OCI-LY7 (cell line): Measurements from ENCODE around the gene GJB2. TPM values are rescaled to one million over a fixed set of nuclear protein-coding genes. Genes with fewer than 3 reads are reported as not detected.

Source experiments
- BruUV-seq: library from RNA; stranded (reverse); fragments of 400-500 nt; replicated peaks from 2 replicates; lab custom pipeline; 2021; lab: Mats Ljungman, UMichigan
- CTCF ChIA-PET: fragments of 300-600 bp; sonication (Branson Sonifier 250); formaldehyde crosslinking; loops from one replicate; lab custom pipeline; 2022; ENCODE audit warnings: antibody characterized with exemption; ENCODE audit not compliant: unreplicated experiment; lab: Charles Lee
- POLR2A ChIA-PET: fragments of 300-600 bp; sonication (Branson Sonifier 250); formaldehyde crosslinking; loops from one replicate; lab custom pipeline; 2022; ENCODE audit warnings: antibody characterized with exemption; lab: Charles Lee
- DNase-seq: peaks from one replicate; pipeline ENCODE4 v3.0.0-alpha.2; 2015; ENCODE audit warnings: low spot score
- H2AFZ ChIP-seq: fragments of 200-600 bp; sonication (generic), shearing (Covaris generic); 2 replicates; pipeline ENCODE4 v1.6.1; 2014; ENCODE audit warnings: mild to moderate bottlenecking, antibody characterized with exemption, low read length, moderate library complexity
- H3K27ac ChIP-seq: fragments of 200-600 bp; sonication (generic); 2 replicates; pipeline ENCODE4 v1.5.1; 2014; ENCODE audit warnings: mixed run types, low read depth, mild to moderate bottlenecking, moderate library complexity, low read length, inconsistent platforms; ENCODE audit not compliant: poor library complexity, severe bottlenecking
- H3K36me3 ChIP-seq: fragments of 200-600 bp; sonication (generic); 2 replicates; pipeline ENCODE4 v1.6.1; 2014; ENCODE audit warnings: mild to moderate bottlenecking, antibody characterized with exemption, low read length, moderate library complexity, mixed read lengths; ENCODE audit not compliant: insufficient read depth
- H3K4me1 ChIP-seq: fragments of 200-600 bp; sonication (generic); 2 replicates; pipeline ENCODE4 v1.5.1; 2014; ENCODE audit warnings: mild to moderate bottlenecking, low read length; ENCODE audit not compliant: insufficient read depth, poor library complexity, severe bottlenecking
- H3K4me2 ChIP-seq: fragments of 200-600 bp; sonication (generic); 2 replicates; pipeline ENCODE4 v1.6.1; 2014; ENCODE audit warnings: mild to moderate bottlenecking, low read length
- H3K4me3 ChIP-seq: fragments of 200-600 bp; sonication (generic); 2 replicates; pipeline ENCODE4 v1.5.1; 2014; ENCODE audit warnings: mild to moderate bottlenecking, low read depth, low read length; ENCODE audit not compliant: poor library complexity, severe bottlenecking
- H3K79me2 ChIP-seq: fragments of 200-600 bp; sonication (generic); 2 replicates; pipeline ENCODE4 v1.6.1; 2016; ENCODE audit warnings: low read depth, mild to moderate bottlenecking, low read length, moderate library complexity, mixed read lengths; ENCODE audit not compliant: insufficient read depth
- H3K9me2 ChIP-seq: fragments of 200-600 bp; sonication (generic); 2 replicates; pipeline ENCODE4 v1.6.1; 2016; ENCODE audit warnings: mild to moderate bottlenecking, low read length, mixed read lengths; ENCODE audit not compliant: insufficient read depth
- H3K9me3 ChIP-seq: fragments of 200-600 bp; sonication (generic); 2 replicates; pipeline ENCODE4 v1.6.1; 2014; ENCODE audit warnings: mild to moderate bottlenecking, mixed run types, low read length, mixed read lengths
- H4K20me1 ChIP-seq: fragments of 200-600 bp; sonication (generic); 2 replicates; pipeline ENCODE4 v1.6.1; 2014; ENCODE audit warnings: mild to moderate bottlenecking, antibody characterized with exemption, low read length, moderate library complexity, mixed read lengths; ENCODE audit not compliant: insufficient read depth
- EZH2phosphoT487 ChIP-seq: fragments of 200-600 bp; sonication (generic); IDR thresholded peaks from 2 replicates; pipeline ENCODE4 v1.6.1; 2018; ENCODE audit warnings: low read depth, borderline replicate concordance, mild to moderate bottlenecking, mixed run types, antibody characterized with exemption, low read length, moderate library complexity, mixed read lengths
- intact Hi-C: fragments of 100-400 bp; cut with micrococcal nuclease; formaldehyde crosslinking; loops from one replicate; pipeline ENCODE4 v1.10.0; 2022; ENCODE audit not compliant: unreplicated experiment
- total RNA-seq, 2 experiments: library from RNA; depleted of rRNA in 1 of 2; stranded (reverse); fragments of >200 nt in 1 of 2; shearing (Covaris generic) in 1 of 2; gene quantifications; 2 replicates each; pipeline ENCODE4 v1.2.3, GENCODE V29; 2014 to 2022
- TF ChIP-seq, protein P1 (sequence below): fragments of 200-600 bp; sonication (generic); conservative IDR thresholded peaks from 2 replicates; pipeline ENCODE4 v1.5.1; 2014; ENCODE audit warnings: mild to moderate bottlenecking, antibody characterized with exemption, low read length, moderate library complexity, mixed read lengths

Gene GJB2
- total RNA-seq, 2 experiments from 2014 or later = not detected

DNA sequence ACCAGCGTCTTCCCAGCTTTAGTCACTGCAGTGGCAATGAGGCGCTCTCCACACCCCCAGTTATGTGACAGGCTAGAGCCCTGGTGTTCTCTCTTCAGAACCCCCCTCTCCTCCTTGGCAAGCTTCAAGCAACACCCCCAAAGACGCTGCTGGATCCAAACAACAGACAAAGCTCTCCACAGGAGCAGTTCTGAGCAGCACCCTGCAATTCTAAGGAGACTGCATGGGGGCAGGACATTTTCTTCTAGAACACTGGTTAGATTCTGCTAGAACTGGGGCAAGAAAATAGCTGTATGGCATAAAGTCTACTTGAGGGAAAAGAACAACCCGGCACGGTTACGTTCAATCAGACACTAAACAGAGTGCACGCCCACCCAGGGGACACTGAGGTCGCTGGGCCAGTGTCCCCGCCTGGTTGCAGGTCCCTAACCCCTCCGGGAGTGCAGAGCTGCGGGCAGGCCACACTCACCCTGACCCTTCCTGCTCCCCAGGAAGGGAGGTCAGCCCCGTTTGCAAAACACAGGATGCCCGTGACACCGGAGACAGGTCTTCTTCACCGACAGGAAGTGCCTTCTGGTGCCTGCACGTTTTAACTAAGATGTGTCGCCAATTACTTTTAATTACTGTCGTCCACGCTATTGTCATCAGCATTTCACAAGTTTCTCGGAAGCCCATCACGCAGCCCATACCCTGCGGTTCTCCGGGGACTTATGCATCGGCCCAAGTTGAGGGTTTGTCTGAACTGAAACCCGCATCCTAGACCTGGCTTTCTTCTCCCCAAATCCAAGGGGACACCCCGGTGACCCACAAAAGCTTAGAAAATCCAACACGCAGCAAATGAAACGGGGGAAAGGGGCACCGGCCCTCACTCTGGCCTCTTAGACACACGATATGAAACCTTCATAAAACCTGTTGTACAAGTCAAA lies 38.4 kb upstream of the GJB2 start:
- Histone ChIP-seq H3K79me2 (no peaks in the 10 kb centered on the region), H3K4me1 (no peaks in the 10 kb centered on the region), H2AFZ (no peak overlapping the region), H3K4me2 (no peak overlapping the region), H4K20me1 (no peaks in the 10 kb centered on the region), H3K9me3 (no peaks in the 10 kb centered on the region), H3K27ac (no peak overlapping the region), H3K36me3 (no peaks in the 10 kb centered on the region), H3K9me2 (no peaks in the 10 kb centered on the region), H3K4me3 (no peak overlapping the region)
- CTCF ChIA-PET = no interaction called here
- no peak for DNase-seq
- intact Hi-C loops = no loop called here
- POLR2A ChIA-PET = interaction anchor here (0.7 kb wide), 1 partner anchor 593 kb away, joined by 3 read pairs; no protein-coding TSS in a partner anchor
- TF ChIP-seq EZH2phosphoT487 = no peak
- TF ChIP-seq, protein P1, sequence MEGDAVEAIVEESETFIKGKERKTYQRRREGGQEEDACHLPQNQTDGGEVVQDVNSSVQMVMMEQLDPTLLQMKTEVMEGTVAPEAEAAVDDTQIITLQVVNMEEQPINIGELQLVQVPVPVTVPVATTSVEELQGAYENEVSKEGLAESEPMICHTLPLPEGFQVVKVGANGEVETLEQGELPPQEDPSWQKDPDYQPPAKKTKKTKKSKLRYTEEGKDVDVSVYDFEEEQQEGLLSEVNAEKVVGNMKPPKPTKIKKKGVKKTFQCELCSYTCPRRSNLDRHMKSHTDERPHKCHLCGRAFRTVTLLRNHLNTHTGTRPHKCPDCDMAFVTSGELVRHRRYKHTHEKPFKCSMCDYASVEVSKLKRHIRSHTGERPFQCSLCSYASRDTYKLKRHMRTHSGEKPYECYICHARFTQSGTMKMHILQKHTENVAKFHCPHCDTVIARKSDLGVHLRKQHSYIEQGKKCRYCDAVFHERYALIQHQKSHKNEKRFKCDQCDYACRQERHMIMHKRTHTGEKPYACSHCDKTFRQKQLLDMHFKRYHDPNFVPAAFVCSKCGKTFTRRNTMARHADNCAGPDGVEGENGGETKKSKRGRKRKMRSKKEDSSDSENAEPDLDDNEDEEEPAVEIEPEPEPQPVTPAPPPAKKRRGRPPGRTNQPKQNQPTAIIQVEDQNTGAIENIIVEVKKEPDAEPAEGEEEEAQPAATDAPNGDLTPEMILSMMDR = no peak
- BruUV-seq = no TSS peak

- no peak overlapping the region for H3K4me2 ChIP-seq
- H3K79me2 ChIP-seq = no peaks in the 10 kb centered on the region
- H3K4me1 ChIP-seq = no peaks in the 10 kb centered on the region
- H3K36me3 ChIP-seq = no peaks in the 10 kb centered on the region
- no peak overlapping the region for H3K27ac ChIP-seq
- intact Hi-C loops = no loop called here
- BruUV-seq = no TSS peak
- H4K20me1 ChIP-seq = no peaks in the 10 kb centered on the region
- no peak for DNase-seq
- H3K4me3 ChIP-seq = no peak overlapping the region
- ChIA-PET POLR2A (interaction anchor here (0.5 to 0.6 kb wide), 2 partner anchors 13 to 519 kb away, joined by 3 to 4 read pairs; no protein-coding TSS in a partner anchor), CTCF (no interaction called here)
- TF ChIP-seq, protein P1 = no peak
- TF ChIP-seq EZH2phosphoT487 = no peak
- no peak overlapping the region for H2AFZ ChIP-seq
- H3K9me3 ChIP-seq = no peaks in the 10 kb centered on the region
- no peaks in the 10 kb centered on the region for H3K9me2 ChIP-seq
Observed at GRCh38 chr13:20227730-20228129, 35.0 kb upstream of the GJB2 start.

- no peak overlapping the region for H2AFZ ChIP-seq
- TF ChIP-seq, protein P1 = no peak
- TF ChIP-seq EZH2phosphoT487 = no peak
- no peak for DNase-seq
- H3K4me1 ChIP-seq = no peaks in the 10 kb centered on the region
- no peaks in the 10 kb centered on the region for H3K9me3 ChIP-seq
- no peak overlapping the region for H3K4me3 ChIP-seq
- CTCF ChIA-PET = no interaction called here
- H4K20me1 ChIP-seq = no peaks in the 10 kb centered on the region
- H3K27ac ChIP-seq = no peak overlapping the region
- H3K4me2 ChIP-seq = no peak overlapping the region
- H3K79me2 ChIP-seq = no peaks in the 10 kb centered on the region
- no TSS peak for BruUV-seq
- POLR2A ChIA-PET = interaction anchor here (0.5 to 0.6 kb wide), 2 partner anchors 13 to 518 kb away, joined by 3 to 4 read pairs; no protein-coding TSS in a partner anchor
- H3K9me2 ChIP-seq = no peaks in the 10 kb centered on the region
- intact Hi-C loops = no loop called here
- no peaks in the 10 kb centered on the region for H3K36me3 ChIP-seq
Observed at GRCh38 chr13:20227288-20227687, 34.5 kb upstream of the GJB2 start.
